ENCODE data around the gene NIP7. TPM values are rescaled to one million over a fixed set of nuclear protein-coding genes. Genes with fewer than 3 reads are reported as not detected.
A peak's percentile ranks its signal among the peaks of the same experiment; 100 is the strongest.
"Not testable (repeated sequence)": the region's sequence is repeated elsewhere in the genome, so short reads cannot be mapped to it uniquely, and the experiment has no call there.

The NIP7 gene
- total RNA-seq, 1 experiment from 2014 or later, result 62.1 TPM

- Mint-ChIP-seq H3K4me3 (ENCODE audit: unreplicated experiment) (no peak overlapping the region), H3K4me1 (ENCODE audit: insufficient read depth, unreplicated experiment) (no peaks in the 10 kb centered on the region), H3K36me3 (ENCODE audit: insufficient read depth, unreplicated experiment) (peaks cover 43% of the 10 kb centered on the region), H3K27me3 (ENCODE audit: insufficient read depth, unreplicated experiment) (no peaks in the 10 kb centered on the region), H3K9me3 (ENCODE audit: unreplicated experiment) (no peaks in the 10 kb centered on the region), H3K27ac (ENCODE audit: low read depth, unreplicated experiment) (no peak overlapping the region)
- intact Hi-C loops (cut with micrococcal nuclease), result no loop called here
- ChIA-PET POLR2A (interaction anchor here (1.1 to 1.2 kb wide), 2 partner anchors 9 to 19 kb away, joined by 3 to 4 read pairs; no protein-coding TSS in a partner anchor), CTCF (interaction anchor here (0.6 kb wide), 2 partner anchors 19 to 24 kb away, joined by 3 read pairs; no protein-coding TSS in a partner anchor)
- BruUV-seq (replicated peaks), result no TSS peak
- DNase-seq (ENCODE audit: unreplicated experiment), result no peak
- TF ChIP-seq, protein P1, sequence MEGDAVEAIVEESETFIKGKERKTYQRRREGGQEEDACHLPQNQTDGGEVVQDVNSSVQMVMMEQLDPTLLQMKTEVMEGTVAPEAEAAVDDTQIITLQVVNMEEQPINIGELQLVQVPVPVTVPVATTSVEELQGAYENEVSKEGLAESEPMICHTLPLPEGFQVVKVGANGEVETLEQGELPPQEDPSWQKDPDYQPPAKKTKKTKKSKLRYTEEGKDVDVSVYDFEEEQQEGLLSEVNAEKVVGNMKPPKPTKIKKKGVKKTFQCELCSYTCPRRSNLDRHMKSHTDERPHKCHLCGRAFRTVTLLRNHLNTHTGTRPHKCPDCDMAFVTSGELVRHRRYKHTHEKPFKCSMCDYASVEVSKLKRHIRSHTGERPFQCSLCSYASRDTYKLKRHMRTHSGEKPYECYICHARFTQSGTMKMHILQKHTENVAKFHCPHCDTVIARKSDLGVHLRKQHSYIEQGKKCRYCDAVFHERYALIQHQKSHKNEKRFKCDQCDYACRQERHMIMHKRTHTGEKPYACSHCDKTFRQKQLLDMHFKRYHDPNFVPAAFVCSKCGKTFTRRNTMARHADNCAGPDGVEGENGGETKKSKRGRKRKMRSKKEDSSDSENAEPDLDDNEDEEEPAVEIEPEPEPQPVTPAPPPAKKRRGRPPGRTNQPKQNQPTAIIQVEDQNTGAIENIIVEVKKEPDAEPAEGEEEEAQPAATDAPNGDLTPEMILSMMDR (IDR thresholded peaks at IDR 0.05; ENCODE audit: unreplicated experiment), result no peak
Measured at GRCh38 chr16:69348222-69348621, 8.7 kb downstream of the NIP7 start.

DNA sequence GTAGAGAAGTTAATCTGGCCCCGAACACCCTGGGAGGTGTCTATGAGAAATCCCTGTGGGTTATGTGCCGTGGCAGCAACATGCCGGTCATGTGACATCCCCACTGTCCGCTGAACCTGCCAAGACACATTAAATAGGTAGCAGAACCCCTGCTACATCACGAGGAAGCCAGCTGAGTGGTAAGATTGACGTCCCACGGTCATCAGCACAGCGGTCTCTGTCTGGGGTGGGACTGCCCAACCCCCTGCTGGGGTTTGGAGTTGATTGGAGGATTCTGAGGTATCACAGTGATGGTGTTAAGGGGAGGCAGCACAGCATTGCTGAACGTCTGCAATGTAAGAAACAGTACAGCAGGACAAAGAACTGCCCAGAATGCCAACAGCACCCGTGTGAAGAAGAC, 10.0 kb downstream of the NIP7 start:
- BruUV-seq (replicated peaks), result no TSS peak

DNA sequence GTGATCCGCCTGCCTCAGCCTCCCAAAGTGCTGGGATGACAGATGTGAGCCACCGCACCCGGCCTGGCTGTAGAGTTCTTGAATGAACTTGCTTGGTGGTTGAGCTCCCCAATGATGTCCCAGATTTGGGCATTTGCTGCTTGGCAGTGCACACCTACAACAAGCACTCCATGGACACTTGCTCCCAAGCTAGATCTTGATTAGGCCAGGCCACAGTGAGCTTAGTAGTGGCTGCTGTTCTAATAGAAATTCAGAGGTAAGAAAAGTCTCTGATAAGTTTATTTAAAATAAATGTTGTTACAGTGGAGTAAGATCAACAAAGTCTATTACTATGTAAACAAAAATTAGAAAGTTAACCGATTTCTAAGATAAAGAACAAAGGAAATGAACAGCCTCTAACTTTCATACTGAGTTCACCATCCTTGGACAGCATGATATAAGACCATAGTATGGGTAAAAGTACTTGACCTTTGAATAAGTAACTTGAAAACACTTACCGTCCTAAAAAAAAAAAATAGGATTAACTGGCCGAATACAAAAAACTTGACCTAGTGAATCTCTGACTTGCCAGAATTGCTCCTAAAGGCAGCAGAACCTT, 11.1 kb downstream of the NIP7 start:
- H3K4me1 Mint-ChIP-seq (ENCODE audit: insufficient read depth, unreplicated experiment), result no peaks in the 10 kb centered on the region
- H3K27ac Mint-ChIP-seq (ENCODE audit: low read depth, unreplicated experiment), result no peak overlapping the region
- TF ChIP-seq, protein P1 (IDR thresholded peaks at IDR 0.05; ENCODE audit: unreplicated experiment), result no peak
- no peaks in the 10 kb centered on the region for H3K27me3 Mint-ChIP-seq (ENCODE audit: insufficient read depth, unreplicated experiment)
- no TSS peak for BruUV-seq (replicated peaks)
- DNase-seq (ENCODE audit: unreplicated experiment), result no peak
- H3K4me3 Mint-ChIP-seq (ENCODE audit: unreplicated experiment), result no peak overlapping the region
- H3K9me3 Mint-ChIP-seq (ENCODE audit: unreplicated experiment), result no peaks in the 10 kb centered on the region
- intact Hi-C loops (cut with micrococcal nuclease), result no loop called here
- peaks cover 40% of the 10 kb centered on the region for H3K36me3 Mint-ChIP-seq (ENCODE audit: insufficient read depth, unreplicated experiment)
- ChIA-PET CTCF (no interaction called here), POLR2A (interaction anchor here (0.6 to 2.2 kb wide), 3 partner anchors 10 to 1118 kb away, joined by 3 to 12 read pairs (median 3); no protein-coding TSS in a partner anchor)

More for the DNA sequence above, 10.0 kb downstream of the NIP7 start:
- TF ChIP-seq, protein P1 (IDR thresholded peaks at IDR 0.05; ENCODE audit: unreplicated experiment), result no peak
- no peaks in the 10 kb centered on the region for H3K4me1 Mint-ChIP-seq (ENCODE audit: insufficient read depth, unreplicated experiment)
- peaks cover 33% of the 10 kb centered on the region for H3K36me3 Mint-ChIP-seq (ENCODE audit: insufficient read depth, unreplicated experiment)
- ChIA-PET CTCF (no interaction called here), POLR2A (interaction anchor here (1.4 to 2.2 kb wide), 2 partner anchors 8 to 32 kb away, joined by 3 to 12 read pairs; no protein-coding TSS in a partner anchor)
- intact Hi-C loops (cut with micrococcal nuclease), result no loop called here
- DNase-seq (ENCODE audit: unreplicated experiment), result no peak
- no peak overlapping the region for H3K27ac Mint-ChIP-seq (ENCODE audit: low read depth, unreplicated experiment)
- no peaks in the 10 kb centered on the region for H3K9me3 Mint-ChIP-seq (ENCODE audit: unreplicated experiment)
- H3K27me3 Mint-ChIP-seq (ENCODE audit: insufficient read depth, unreplicated experiment), result no peaks in the 10 kb centered on the region
- H3K4me3 Mint-ChIP-seq (ENCODE audit: unreplicated experiment), result no peak overlapping the region

- no peaks in the 10 kb centered on the region for H3K9me3 Mint-ChIP-seq (ENCODE audit: unreplicated experiment)
- no peaks in the 10 kb centered on the region for H3K4me1 Mint-ChIP-seq (ENCODE audit: insufficient read depth, unreplicated experiment)
- no peak for DNase-seq (ENCODE audit: unreplicated experiment)
- BruUV-seq (replicated peaks), result no TSS peak
- H3K27me3 Mint-ChIP-seq (ENCODE audit: insufficient read depth, unreplicated experiment), result no peaks in the 10 kb centered on the region
- no peak within 1 kb of the TSS for H3K27ac Mint-ChIP-seq (ENCODE audit: low read depth, unreplicated experiment)
- peaks cover 49% of the 10 kb centered on the region for H3K36me3 Mint-ChIP-seq (ENCODE audit: insufficient read depth, unreplicated experiment)
- TF ChIP-seq, protein P1 (IDR thresholded peaks at IDR 0.05; ENCODE audit: unreplicated experiment), result no peak
- intact Hi-C loops (cut with micrococcal nuclease), result no loop called here
- H3K4me3 Mint-ChIP-seq (ENCODE audit: unreplicated experiment), result no peak within 1 kb of the TSS
- POLR2A ChIA-PET, result interaction anchor here (0.6 to 2.2 kb wide), 2 partner anchors 10 to 1118 kb away, joined by 3 to 12 read pairs; no protein-coding TSS in a partner anchor
- CTCF ChIA-PET, result interaction anchor here (0.7 kb wide), 1 partner anchor 218 kb away, joined by 5 read pairs; no protein-coding TSS in a partner anchor
Measured at GRCh38 chr16:69351309-69352027, 11.9 kb downstream of the NIP7 start, which contains the start of gene TMED6. Gene TMED6 (minus strand): TSS chr16:69351786. CDS start chr16:69351753, 33 bp downstream.

GRCh38 chr16:69360070-69360469, 20.5 kb downstream of the NIP7 start:
- H3K27me3 Mint-ChIP-seq (ENCODE audit: insufficient read depth, unreplicated experiment); BruUV-seq (replicated peaks); H3K4me3 Mint-ChIP-seq (ENCODE audit: unreplicated experiment); H3K27ac Mint-ChIP-seq (ENCODE audit: low read depth, unreplicated experiment); H3K4me1 Mint-ChIP-seq (ENCODE audit: insufficient read depth, unreplicated experiment); intact Hi-C loops (cut with micrococcal nuclease); H3K9me3 Mint-ChIP-seq (ENCODE audit: unreplicated experiment); POLR2A ChIA-PET: not testable (repeated sequence)
- H3K36me3 Mint-ChIP-seq (ENCODE audit: insufficient read depth, unreplicated experiment), result peaks cover 75% of the 10 kb centered on the region
- CTCF ChIA-PET, result interaction anchor here (0.5 kb wide), 1 partner anchor 43 kb away, joined by 3 read pairs; no protein-coding TSS in a partner anchor
- DNase-seq (ENCODE audit: unreplicated experiment), result peak; percentile 16

All from MCF 10A (cell line).